ENCODE data around the gene NAA60.

Gene NAA60

GRCh38 chr16:3465911-3466584 lies 22.6 kb downstream of the NAA60 start:
- FAIRE-seq: no peak
- no peak for DNase-seq (ENCODE audit: insufficient read length, low spot score)
- TF ChIP-seq, protein P1, sequence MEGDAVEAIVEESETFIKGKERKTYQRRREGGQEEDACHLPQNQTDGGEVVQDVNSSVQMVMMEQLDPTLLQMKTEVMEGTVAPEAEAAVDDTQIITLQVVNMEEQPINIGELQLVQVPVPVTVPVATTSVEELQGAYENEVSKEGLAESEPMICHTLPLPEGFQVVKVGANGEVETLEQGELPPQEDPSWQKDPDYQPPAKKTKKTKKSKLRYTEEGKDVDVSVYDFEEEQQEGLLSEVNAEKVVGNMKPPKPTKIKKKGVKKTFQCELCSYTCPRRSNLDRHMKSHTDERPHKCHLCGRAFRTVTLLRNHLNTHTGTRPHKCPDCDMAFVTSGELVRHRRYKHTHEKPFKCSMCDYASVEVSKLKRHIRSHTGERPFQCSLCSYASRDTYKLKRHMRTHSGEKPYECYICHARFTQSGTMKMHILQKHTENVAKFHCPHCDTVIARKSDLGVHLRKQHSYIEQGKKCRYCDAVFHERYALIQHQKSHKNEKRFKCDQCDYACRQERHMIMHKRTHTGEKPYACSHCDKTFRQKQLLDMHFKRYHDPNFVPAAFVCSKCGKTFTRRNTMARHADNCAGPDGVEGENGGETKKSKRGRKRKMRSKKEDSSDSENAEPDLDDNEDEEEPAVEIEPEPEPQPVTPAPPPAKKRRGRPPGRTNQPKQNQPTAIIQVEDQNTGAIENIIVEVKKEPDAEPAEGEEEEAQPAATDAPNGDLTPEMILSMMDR (IDR thresholded peaks at IDR 0.05; ENCODE audit: insufficient read depth, missing control alignments): no peak

- TF ChIP-seq, protein P1 (IDR thresholded peaks at IDR 0.05; ENCODE audit: insufficient read depth, missing control alignments): no peak
- DNase-seq (ENCODE audit: insufficient read length, low spot score) (no peak), FAIRE-seq (no peak)
Observed at GRCh38 chr16:3467182-3467581, 23.7 kb downstream of the NAA60 start.

GRCh38 chr16:3467921-3468320 lies 24.4 kb downstream of the NAA60 start:
- TF ChIP-seq, protein P1 (IDR thresholded peaks at IDR 0.05; ENCODE audit: insufficient read depth, missing control alignments): no peak
- no peak for FAIRE-seq
- DNase-seq (ENCODE audit: insufficient read length, low spot score): no peak

- FAIRE-seq (no peak), DNase-seq (ENCODE audit: insufficient read length, low spot score) (no peak)
- TF ChIP-seq, protein P1 (IDR thresholded peaks at IDR 0.05; ENCODE audit: insufficient read depth, missing control alignments): no peak
Observed at GRCh38 chr16:3468501-3468900, 25.0 kb downstream of the NAA60 start.

GRCh38 chr16:3469736-3470135 lies 26.3 kb downstream of the NAA60 start:
- FAIRE-seq: no peak

DNA sequence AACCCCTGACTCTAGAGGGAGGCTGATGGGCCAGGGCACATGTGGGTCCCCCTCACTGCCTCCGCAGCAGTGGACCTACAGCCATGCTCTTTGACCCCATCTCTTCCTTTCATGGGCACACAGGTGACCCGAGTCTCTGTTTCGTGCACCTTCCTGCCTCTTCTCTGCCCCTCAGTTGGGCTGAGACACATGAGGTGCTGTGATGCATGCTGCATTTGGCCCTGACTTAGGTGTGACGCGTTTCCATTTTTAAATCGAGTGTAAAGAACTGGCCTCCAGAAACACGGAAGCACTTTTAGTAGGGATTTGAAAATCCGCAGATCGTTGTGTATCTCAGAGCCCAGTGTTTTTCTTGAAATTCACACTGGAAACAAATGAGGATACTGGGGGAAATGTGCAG lies 27.2 kb downstream of the NAA60 start:
- no peak for DNase-seq (ENCODE audit: insufficient read length, low spot score)
- TF ChIP-seq, protein P1 (IDR thresholded peaks at IDR 0.05; ENCODE audit: insufficient read depth, missing control alignments): no peak
- FAIRE-seq: no peak

More at GRCh38 chr16:3469736-3470135, 26.3 kb downstream of the NAA60 start:
- DNase-seq (ENCODE audit: insufficient read length, low spot score): no peak
- TF ChIP-seq, protein P1 (IDR thresholded peaks at IDR 0.05; ENCODE audit: insufficient read depth, missing control alignments): no peak

DNA sequence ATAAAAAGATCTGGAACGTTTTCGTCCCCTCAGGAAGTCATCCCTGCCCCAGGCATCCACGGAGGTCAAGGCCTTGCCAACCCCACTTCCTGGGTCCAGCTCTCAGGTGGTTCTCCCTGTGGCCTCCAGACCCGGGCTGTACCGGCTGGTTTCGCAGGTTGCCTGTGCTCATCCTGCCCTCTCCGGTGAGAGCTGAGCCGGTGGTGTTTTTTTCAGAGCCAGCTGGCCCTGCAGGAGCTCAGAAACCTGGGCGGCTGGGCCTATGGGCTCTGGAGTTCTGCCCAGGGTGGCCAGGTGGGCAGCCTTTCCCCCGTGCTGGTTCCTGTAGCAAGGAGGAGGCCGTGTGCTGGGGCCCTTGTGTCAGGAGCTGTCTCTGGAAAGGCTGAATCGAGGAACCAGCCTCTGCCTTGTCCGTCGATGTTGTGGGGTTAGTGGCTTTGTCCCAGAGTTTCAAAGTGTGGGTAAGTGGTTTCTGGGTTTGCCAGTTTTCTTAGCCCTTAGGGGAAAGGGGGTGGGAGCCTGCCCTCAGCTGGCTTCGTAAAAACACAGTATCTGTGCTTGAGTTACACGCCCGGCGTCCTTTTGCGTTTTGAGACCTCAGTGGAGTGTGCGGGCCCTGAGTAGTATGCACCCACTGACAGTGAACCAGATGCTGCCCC lies 28.2 kb downstream of the NAA60 start:
- TF ChIP-seq, protein P1 (IDR thresholded peaks at IDR 0.05; ENCODE audit: insufficient read depth, missing control alignments): no peak
- DNase-seq (ENCODE audit: insufficient read length, low spot score) (no peak), FAIRE-seq (no peak)

All from D721Med (cell line).